SU-DHL-6 (cell line): ENCODE data around the gene GGT6.
"Not testable (repeated sequence)": the region's sequence is repeated elsewhere in the genome, so short reads cannot be mapped to it uniquely, and the experiment has no call there.

Experiments used
- H2AFZ ChIP-seq: fragments of 200-600 bp; sonication (generic); 2 replicates; pipeline ENCODE4 v1.6.1; 2014; ENCODE audit warnings: low read depth, mild to moderate bottlenecking, moderate library complexity, mixed read lengths, antibody characterized with exemption, low read length; ENCODE audit not compliant: severe bottlenecking
- H3F3A ChIP-seq: fragments of 200-600 bp; shearing (Covaris generic); 2 replicates; pipeline ENCODE4 v1.6.0; 2016; ENCODE audit warnings: antibody characterized with exemption, mild to moderate bottlenecking; ENCODE audit not compliant: insufficient read depth
- H3K27ac ChIP-seq: fragments of 200-600 bp; sonication (generic); 2 replicates; pipeline ENCODE4 v1.5.1; 2016; ENCODE audit warnings: low read depth, mild to moderate bottlenecking, low read length, moderate library complexity, mixed read lengths
- H3K27me3 ChIP-seq: fragments of 200-600 bp; sonication (generic), shearing (Covaris generic); 2 replicates; pipeline ENCODE4 v1.6.0; 2014; ENCODE audit warnings: mild to moderate bottlenecking, low read length
- H3K36me3 ChIP-seq: fragments of 200-600 bp; sonication (generic); 2 replicates; pipeline ENCODE4 v1.6.1; 2014; ENCODE audit warnings: mild to moderate bottlenecking, low read length, mixed read lengths
- H3K4me2 ChIP-seq: fragments of 300-600, 200-600 bp; shearing (Covaris generic), sonication (generic); 2 replicates; pipeline ENCODE4 v1.6.0; 2014; ENCODE audit warnings: low read length, low read depth, mild to moderate bottlenecking; ENCODE audit not compliant: poor library complexity, severe bottlenecking
- H3K4me3 ChIP-seq: fragments of 200-600 bp; sonication (generic); 2 replicates; pipeline ENCODE4 v1.5.1; 2014; ENCODE audit warnings: antibody characterized with exemption, low read length, mild to moderate bottlenecking, mixed read lengths; ENCODE audit not compliant: insufficient read depth, poor library complexity, severe bottlenecking
- H3K79me2 ChIP-seq: fragments of 200-600 bp; sonication (generic); 2 replicates; pipeline ENCODE4 v1.6.1; 2014; ENCODE audit warnings: mild to moderate bottlenecking, low read length, moderate library complexity; ENCODE audit not compliant: insufficient read depth
- H3K9ac ChIP-seq: fragments of 200-600 bp; sonication (generic); 2 replicates; pipeline ENCODE4 v1.7.0; 2014; ENCODE audit warnings: mild to moderate bottlenecking, low read length
- H3K9me2 ChIP-seq: fragments of 200-600 bp; sonication (generic); replicated peaks from 2 replicates; pipeline ENCODE4 v1.6.1; 2014; ENCODE audit warnings: low read length; ENCODE audit not compliant: insufficient read depth
- H3K9me3 ChIP-seq: fragments of 200-600 bp; sonication (generic); 2 replicates; pipeline ENCODE4 v1.6.1; 2014; ENCODE audit warnings: low read length, mixed read lengths; ENCODE audit not compliant: insufficient read depth
- H4K20me1 ChIP-seq: fragments of 200-600 bp; sonication (generic); 2 replicates; pipeline ENCODE4 v1.6.1; 2014; ENCODE audit warnings: low read depth, mild to moderate bottlenecking, antibody characterized with exemption, low read length, moderate library complexity, mixed read lengths
- EZH2phosphoT487 ChIP-seq: fragments of 200-600 bp; sonication (generic), shearing (Covaris generic); conservative IDR thresholded peaks from 2 replicates; pipeline ENCODE4 v1.6.1; 2018; ENCODE audit warnings: mild to moderate bottlenecking, antibody characterized with exemption, low read length, moderate library complexity, mixed read lengths
- TF ChIP-seq, protein P1 (sequence below): fragments of 200-600 bp; sonication (generic); IDR thresholded peaks from one replicate; pipeline ENCODE4 v1.5.1; 2017; ENCODE audit warnings: antibody characterized with exemption, mild to moderate bottlenecking, low read length, moderate library complexity; ENCODE audit not compliant: insufficient read depth, poor library complexity, severe bottlenecking

GGT6 gene

GRCh38 chr17:4579678-4580077, 19.3 kb upstream of the GGT6 start:
- H3K79me2 ChIP-seq: no peaks in the 10 kb centered on the region
- no peaks in the 10 kb centered on the region for H4K20me1 ChIP-seq
- H3K9me2 ChIP-seq: no peaks in the 10 kb centered on the region

GRCh38 chr17:4578349-4578748, 18.0 kb upstream of the GGT6 start:
- H3K4me3 ChIP-seq, H3K9me3 ChIP-seq, H3K9ac ChIP-seq, H3K4me2 ChIP-seq, H3K27me3 ChIP-seq, H2AFZ ChIP-seq, H3F3A ChIP-seq, H3K36me3 ChIP-seq, H3K27ac ChIP-seq, H3K9me2 ChIP-seq, H4K20me1 ChIP-seq, H3K79me2 ChIP-seq: not testable (repeated sequence)

More at GRCh38 chr17:4579678-4580077, 19.3 kb upstream of the GGT6 start:
- Histone ChIP-seq H2AFZ (no peak overlapping the region), H3K9me3 (no peaks in the 10 kb centered on the region), H3K27me3 (no peaks in the 10 kb centered on the region), H3F3A (no peaks in the 10 kb centered on the region), H3K4me3 (no peak overlapping the region), H3K4me2 (no peak overlapping the region), H3K27ac (no peak overlapping the region), H3K36me3 (no peaks in the 10 kb centered on the region), H3K9ac (no peak overlapping the region)
- TF ChIP-seq, protein P1, sequence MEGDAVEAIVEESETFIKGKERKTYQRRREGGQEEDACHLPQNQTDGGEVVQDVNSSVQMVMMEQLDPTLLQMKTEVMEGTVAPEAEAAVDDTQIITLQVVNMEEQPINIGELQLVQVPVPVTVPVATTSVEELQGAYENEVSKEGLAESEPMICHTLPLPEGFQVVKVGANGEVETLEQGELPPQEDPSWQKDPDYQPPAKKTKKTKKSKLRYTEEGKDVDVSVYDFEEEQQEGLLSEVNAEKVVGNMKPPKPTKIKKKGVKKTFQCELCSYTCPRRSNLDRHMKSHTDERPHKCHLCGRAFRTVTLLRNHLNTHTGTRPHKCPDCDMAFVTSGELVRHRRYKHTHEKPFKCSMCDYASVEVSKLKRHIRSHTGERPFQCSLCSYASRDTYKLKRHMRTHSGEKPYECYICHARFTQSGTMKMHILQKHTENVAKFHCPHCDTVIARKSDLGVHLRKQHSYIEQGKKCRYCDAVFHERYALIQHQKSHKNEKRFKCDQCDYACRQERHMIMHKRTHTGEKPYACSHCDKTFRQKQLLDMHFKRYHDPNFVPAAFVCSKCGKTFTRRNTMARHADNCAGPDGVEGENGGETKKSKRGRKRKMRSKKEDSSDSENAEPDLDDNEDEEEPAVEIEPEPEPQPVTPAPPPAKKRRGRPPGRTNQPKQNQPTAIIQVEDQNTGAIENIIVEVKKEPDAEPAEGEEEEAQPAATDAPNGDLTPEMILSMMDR: no peak
- no peak for TF ChIP-seq EZH2phosphoT487

DNA sequence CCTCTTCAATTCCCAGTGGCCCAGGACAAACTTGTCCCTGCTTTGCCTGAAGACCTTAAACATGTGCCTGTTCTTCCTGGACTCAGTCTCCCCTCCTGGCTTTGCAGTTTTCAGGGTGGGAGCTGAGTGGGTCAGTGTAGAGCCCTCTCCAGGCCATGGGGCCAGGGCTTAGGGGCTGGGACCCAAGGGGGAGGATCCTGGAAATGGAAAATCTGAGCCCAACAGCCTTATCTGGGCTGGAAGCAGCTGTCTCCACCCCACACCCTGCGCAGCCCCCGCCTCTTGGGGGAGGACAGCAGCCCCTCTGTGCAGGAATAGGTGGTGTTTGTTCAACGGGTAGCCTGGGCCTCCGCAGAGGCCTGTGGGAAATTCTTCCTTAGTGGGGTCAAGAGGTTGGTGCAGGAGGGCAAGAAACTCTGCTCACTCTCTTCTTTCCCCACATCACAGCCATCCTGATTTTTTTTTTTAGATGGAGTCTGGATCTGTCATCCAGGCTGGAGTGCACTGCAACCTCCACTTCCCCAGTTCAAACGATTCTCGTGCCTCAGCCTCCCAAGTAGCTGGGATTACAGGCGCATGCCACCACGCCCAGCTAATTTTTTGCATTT, 17.1 kb upstream of the GGT6 start:
- Histone ChIP-seq H3K9me3 (no peaks in the 10 kb centered on the region), H3K9me2 (no peaks in the 10 kb centered on the region), H3F3A (no peaks in the 10 kb centered on the region), H3K79me2 (no peaks in the 10 kb centered on the region), H3K4me2 (no peak overlapping the region), H3K27me3 (no peaks in the 10 kb centered on the region), H3K36me3 (no peaks in the 10 kb centered on the region), H3K9ac (no peak overlapping the region), H2AFZ (no peak overlapping the region), H3K27ac (no peak overlapping the region), H4K20me1 (no peaks in the 10 kb centered on the region), H3K4me3 (no peak overlapping the region)
- TF ChIP-seq, protein P1: no peak
- TF ChIP-seq EZH2phosphoT487: no peak

- H3K27ac ChIP-seq: no peak overlapping the region
- no peaks in the 10 kb centered on the region for H3K27me3 ChIP-seq
- H3K4me2 ChIP-seq: no peak overlapping the region
- no peak overlapping the region for H3K9ac ChIP-seq
- no peaks in the 10 kb centered on the region for H3K79me2 ChIP-seq
- H3K9me3 ChIP-seq: no peaks in the 10 kb centered on the region
- H2AFZ ChIP-seq: no peak overlapping the region
- no peaks in the 10 kb centered on the region for H3K36me3 ChIP-seq
- TF ChIP-seq, protein P1: no peak
- TF ChIP-seq EZH2phosphoT487: no peak
- H3K4me3 ChIP-seq: no peak overlapping the region
- H3F3A ChIP-seq: no peaks in the 10 kb centered on the region
- no peaks in the 10 kb centered on the region for H3K9me2 ChIP-seq
- H4K20me1 ChIP-seq: no peaks in the 10 kb centered on the region
These were observed 16.4 kb upstream of the GGT6 start for GRCh38 chr17:4576729-4577322.
